CD4-positive, alpha-beta T cell (primary cell): ENCODE data around the gene ARRDC2. TPM values are rescaled to one million over a fixed set of nuclear protein-coding genes. Genes with fewer than 3 reads are reported as not detected.

Source experiments
- ATAC-seq: fragments of 200-7000 bp; cut with Tn5 transposase; one replicate; pipeline ENCODE4 v1.10.0; 2022; ENCODE audit warnings: mild to moderate bottlenecking; ENCODE audit not compliant: poor library complexity
- CTCF ChIA-PET: fragments of 350-600 bp; sonication (Branson Sonifier 250); formaldehyde crosslinking; loops from one replicate; lab custom pipeline; 2021; ENCODE audit warnings: antibody characterized with exemption, inconsistent platforms; lab: Charles Lee
- POLR2A ChIA-PET: fragments of 350-600 bp; sonication (Branson Sonifier 250); formaldehyde crosslinking; loops from one replicate; lab custom pipeline; 2021; ENCODE audit warnings: antibody characterized with exemption, inconsistent platforms; lab: Charles Lee
- DNase-seq, 14 experiments: peaks; one replicate each; pipeline ENCODE4 v3.0.0-alpha.2; 2013 to 2020; ENCODE audit warnings: mixed read lengths in 2 of 14
- H3K27ac ChIP-seq, 2 donors: one replicate each; pipeline versions ENCODE4 v1.5.1 to v1.7.0; 2013; ENCODE audit warnings: low read length in 2 of 2, low read depth in 1 of 2, mild to moderate bottlenecking in 1 of 2
- H3K27me3 ChIP-seq, 2 experiments: 1 replicate in 1 of 2; 2 replicates in 1 of 2; pipeline versions ENCODE4 v1.6.1 to v1.7.0; 2013; ENCODE audit warnings: low read length in 2 of 2, control low read depth in 1 of 2, mild to moderate bottlenecking in 1 of 2, moderate library complexity in 1 of 2; ENCODE audit not compliant: insufficient read depth in 2 of 2, control insufficient read depth in 1 of 2
- H3K36me3 ChIP-seq: one replicate; pipeline ENCODE4 v1.6.1; 2013; ENCODE audit warnings: low read length, control low read depth; ENCODE audit not compliant: insufficient read depth
- H3K4me1 ChIP-seq: one replicate; pipeline ENCODE4 v1.6.1; 2013; ENCODE audit warnings: low read length, control low read depth; ENCODE audit not compliant: insufficient read depth
- H3K4me3 ChIP-seq: one replicate; pipeline ENCODE4 v1.5.1; 2013; ENCODE audit warnings: mild to moderate bottlenecking, low read length, moderate library complexity
- H3K9me3 ChIP-seq, 2 experiments: 1 replicate in 1 of 2; 2 replicates in 1 of 2; pipeline versions ENCODE4 v1.6.1 to v1.7.0; 2013; ENCODE audit warnings: low read length in 2 of 2, mild to moderate bottlenecking in 2 of 2, control low read depth in 1 of 2, moderate library complexity in 1 of 2; ENCODE audit not compliant: control insufficient read depth in 1 of 2, insufficient read depth in 1 of 2
- H3K27ac Mint-ChIP-seq: one replicate; pipeline ENCODE4 v1.8.0; 2020; ENCODE audit warnings: mixed read lengths
- H3K27me3 Mint-ChIP-seq: one replicate; pipeline ENCODE4 v1.8.0; 2021; ENCODE audit warnings: mixed read lengths
- H3K36me3 Mint-ChIP-seq: one replicate; pipeline ENCODE4 v1.8.0; 2021; ENCODE audit warnings: low read depth, mixed read lengths
- H3K4me1 Mint-ChIP-seq: one replicate; pipeline ENCODE4 v1.8.0; 2021; ENCODE audit warnings: low read depth, mixed read lengths
- H3K4me3 Mint-ChIP-seq: one replicate; pipeline ENCODE4 v1.8.0; 2020; ENCODE audit warnings: mild to moderate bottlenecking, mixed read lengths
- H3K9me3 Mint-ChIP-seq: one replicate; pipeline ENCODE4 v1.8.0; 2020; ENCODE audit warnings: mixed read lengths
- CTCF ChIP-seq: fragments of 200-600 bp; IDR thresholded peaks from one replicate; pipeline ENCODE4 v1.8.0; 2022; ENCODE audit warnings: antibody characterized with exemption, mild to moderate bottlenecking
- intact Hi-C, 2 experiments: fragments of 100-400 bp; cut with DNase I in 1 of 2; cut with micrococcal nuclease in 1 of 2; formaldehyde crosslinking; loops; one replicate each; pipeline versions ENCODE4 v1.15.1 to v1.9.0; 2023 to 2025; cut with DNase I, micrococcal nuclease
- total RNA-seq, 174 experiments: library from RNA in 2 of 174; stranded (reverse) in 2 of 174; gene quantifications; one replicate each; pipeline ENCODE4 v1.2.3 and lab custom pipeline; 2021 to 2026

ARRDC2 gene
- total RNA-seq, 2 experiments from 2014 or later, result 325 to 341 TPM

GRCh38 chr19:18057557-18057956 is 49.6 kb downstream of the ARRDC2 start:
- Mint-ChIP-seq H3K36me3 (peaks cover 13% of the 10 kb centered on the region), H3K9me3 (no peaks in the 10 kb centered on the region), H3K4me3 (no peak overlapping the region), H3K27ac (peak overlapping the region; percentile 63), H3K27me3 (no peaks in the 10 kb centered on the region), H3K4me1 (peaks cover 17% of the 10 kb centered on the region)
- no peak for TF ChIP-seq CTCF
- intact Hi-C loops, result loop anchor here in 1 of 2 experiments (5.0 kb wide), 1 partner anchor 200 kb away; the partner anchor contains the start of gene RPL18A
- Histone ChIP-seq H3K9me3 (no peaks in the 10 kb centered on the region), H3K4me1 (peaks cover 13% of the 10 kb centered on the region), H3K4me3 (no peak overlapping the region), H3K27ac (peak overlapping the region in 1 of 2 donors; percentile 29), H3K27me3 (no peaks in the 10 kb centered on the region), H3K36me3 (peaks cover 30% of the 10 kb centered on the region)
- ChIA-PET POLR2A (interaction anchor here (2.1 to 5.4 kb wide), 3 partner anchors 13 to 57 kb away, joined by 6 to 41 read pairs (median 9); partner anchors contain the start of gene ARRDC2), CTCF (interaction anchor here (1.1 to 6.5 kb wide), 5 partner anchors 13 to 119 kb away, joined by 3 to 40 read pairs (median 5); partner anchors contain the start of gene ARRDC2)
- ATAC-seq, result no peak
- DNase-seq, result no peak

DNA sequence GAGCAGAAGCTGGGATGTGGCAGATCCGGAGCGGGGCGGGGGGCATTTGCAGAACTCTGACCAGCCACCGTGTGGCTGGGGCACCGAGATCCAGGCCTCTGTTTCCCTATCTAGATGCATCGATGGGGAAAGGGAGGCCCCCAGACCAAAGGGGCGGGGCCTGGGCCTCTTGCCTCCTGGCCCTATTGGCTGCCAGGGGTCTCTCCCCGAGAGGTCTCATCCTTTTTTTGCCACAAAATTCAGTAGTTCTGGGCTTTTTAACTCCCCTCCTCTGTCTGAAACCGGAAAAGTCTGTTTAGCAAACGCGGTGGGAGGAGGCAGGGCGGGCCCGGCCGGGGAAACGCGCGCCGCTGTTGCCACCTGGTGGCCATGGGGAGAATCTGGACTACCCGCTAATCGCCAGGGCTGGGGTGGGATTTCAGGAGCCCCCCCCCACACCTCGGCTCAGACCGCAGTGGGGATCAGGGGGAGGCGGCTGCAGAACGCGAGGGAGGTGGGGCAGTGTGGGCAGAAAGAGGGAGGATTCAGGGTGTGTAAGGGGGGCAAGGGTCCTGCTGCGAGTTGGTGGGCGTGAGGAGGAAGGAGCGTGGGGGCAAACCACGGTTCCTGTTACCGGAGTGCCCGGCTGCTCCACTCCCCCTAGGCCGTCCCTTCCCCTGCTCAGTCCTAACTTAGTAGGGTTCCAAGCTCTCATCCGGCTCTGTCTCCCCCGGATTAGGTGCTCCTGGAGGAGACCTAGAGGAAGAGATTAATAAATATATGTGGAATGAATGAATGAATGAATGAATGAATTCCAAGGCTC is 50.4 kb downstream of the ARRDC2 start:
- peak overlapping the region; percentile 25 for H3K4me3 ChIP-seq
- Mint-ChIP-seq H3K4me3 (no peak overlapping the region), H3K36me3 (peaks cover 15% of the 10 kb centered on the region), H3K27ac (peak overlapping the region; percentile 63), H3K4me1 (peaks cover 17% of the 10 kb centered on the region), H3K9me3 (no peaks in the 10 kb centered on the region), H3K27me3 (no peaks in the 10 kb centered on the region)
- peak; percentile 97 for ATAC-seq
- intact Hi-C loops, result loop anchor here (1.0 to 5.0 kb wide), 4 partner anchors 51 to 201 kb away; partner anchors contain the start of gene RPL18A (in 1 of the 2)
- POLR2A ChIA-PET, result interaction anchor here (0.7 to 5.4 kb wide), 4 partner anchors 13 to 58 kb away, joined by 3 to 41 read pairs (median 8); partner anchors contain the start of gene ARRDC2
- CTCF ChIA-PET, result interaction anchor here (1.1 to 6.5 kb wide), 6 partner anchors 13 to 120 kb away, joined by 3 to 40 read pairs (median 5); partner anchors contain the start of gene ARRDC2
- DNase-seq, result peak; percentile 74 to 91 (median 82)
- H3K9me3 ChIP-seq, result no peaks in the 10 kb centered on the region
- peak; percentile 98 for TF ChIP-seq CTCF
- peaks cover 13% of the 10 kb centered on the region for H3K4me1 ChIP-seq
- H3K27ac ChIP-seq, result peak overlapping the region in 1 of 2 donors; percentile 22
- peaks cover 35% of the 10 kb centered on the region for H3K36me3 ChIP-seq
- H3K27me3 ChIP-seq, result no peaks in the 10 kb centered on the region

DNA sequence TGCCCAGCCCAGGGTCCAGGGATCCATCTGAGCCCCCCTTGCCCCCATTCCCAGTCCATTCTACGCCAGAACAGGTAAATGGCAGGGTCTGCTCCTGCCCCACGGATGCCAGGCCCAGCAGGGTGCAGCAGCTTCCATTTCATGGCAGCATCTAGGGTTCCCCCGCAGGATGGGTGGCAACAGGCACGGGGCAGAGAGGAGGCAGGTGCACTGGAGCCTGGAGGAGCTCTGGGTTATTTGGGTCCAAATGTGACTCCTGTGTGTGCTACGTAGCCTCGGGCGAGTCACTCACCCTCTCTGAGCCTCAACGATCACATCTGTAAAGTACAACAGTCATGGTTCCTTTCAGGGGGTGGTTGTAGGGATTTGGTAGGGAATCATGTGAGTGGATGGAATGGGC is 51.3 kb downstream of the ARRDC2 start:
- H3K9me3 Mint-ChIP-seq, result no peaks in the 10 kb centered on the region
- Histone ChIP-seq H3K4me1 (peaks cover 13% of the 10 kb centered on the region), H3K36me3 (peaks cover 40% of the 10 kb centered on the region), H3K9me3 (no peaks in the 10 kb centered on the region), H3K27ac (no peak overlapping the region), H3K4me3 (no peak overlapping the region), H3K27me3 (no peaks in the 10 kb centered on the region)
- H3K36me3 Mint-ChIP-seq, result peaks cover 18% of the 10 kb centered on the region
- no peaks in the 10 kb centered on the region for H3K27me3 Mint-ChIP-seq
- DNase-seq (no peak), ATAC-seq (no peak)
- intact Hi-C loops, result loop anchor here in 1 of 2 experiments (2.0 to 5.0 kb wide), 2 partner anchors 120 to 202 kb away; partner anchors contain the start of gene RPL18A
- CTCF ChIA-PET, result interaction anchor here (1.1 to 6.5 kb wide), 5 partner anchors 36 to 121 kb away, joined by 4 to 40 read pairs (median 10); partner anchors contain the start of gene ARRDC2
- POLR2A ChIA-PET, result interaction anchor here (0.7 to 5.4 kb wide), 4 partner anchors 14 to 200 kb away, joined by 3 to 41 read pairs (median 6); partner anchors contain the start of genes ARRDC2 and RPL18A
- TF ChIP-seq CTCF, result no peak
- peaks cover 12% of the 10 kb centered on the region for H3K4me1 Mint-ChIP-seq
- no peak overlapping the region for H3K4me3 Mint-ChIP-seq
- no peak overlapping the region for H3K27ac Mint-ChIP-seq
